ENCODE measurements around the gene SCART1. TPM values are rescaled to one million over a fixed set of nuclear protein-coding genes. Genes with fewer than 3 reads are reported as not detected.

The SCART1 gene
- total RNA-seq, 4 donors from 2014 or later = 0.27 to 3.9 (median 2.0) TPM

DNA sequence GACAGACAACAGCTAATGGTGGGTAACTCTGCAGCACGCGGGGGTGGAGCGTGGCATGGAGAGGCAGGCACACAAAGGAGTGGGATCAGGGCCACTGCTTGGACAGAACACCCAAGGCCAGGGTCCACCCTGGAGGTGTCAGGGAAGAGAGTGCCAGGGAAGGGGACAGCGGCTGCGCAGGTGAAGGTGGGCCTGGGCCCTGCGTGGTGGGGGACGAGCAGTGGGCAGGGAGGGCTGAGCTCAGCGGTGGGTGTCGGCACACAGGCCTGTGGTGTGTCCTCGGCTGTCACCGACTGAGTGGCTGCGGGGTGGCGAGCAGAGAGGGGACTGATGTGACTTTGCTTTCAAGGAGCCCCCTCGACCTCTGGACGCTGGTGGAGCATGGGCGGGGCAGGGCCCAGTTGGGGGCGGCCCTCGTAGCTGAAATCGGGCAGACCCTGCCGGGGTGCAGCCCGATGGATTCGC is 8.4 kb upstream of the SCART1 start:
- no peak overlapping the region for H3K27ac ChIP-seq
- H3K4me1 ChIP-seq = no peaks in the 10 kb centered on the region
- H3K9me3 ChIP-seq = peaks cover 0 to 43% (median 0%) of the 10 kb centered on the region in 3 donors
- H3K27me3 ChIP-seq = no peaks in the 10 kb centered on the region
- 92 to 94% methylated on average over 10 to 13 of the region's 22 CpGs for WGBS, 2 donors (ENCODE audit: low coverage in 1 of 2)
- TF ChIP-seq CTCF (IDR thresholded peaks at IDR 0.05) = no peak
- no peak for TF ChIP-seq POLR2AphosphoS5 (IDR thresholded peaks at IDR 0.05)
- no peak for TF ChIP-seq EP300 (IDR thresholded peaks at IDR 0.05)
- TF ChIP-seq POLR2A (IDR thresholded peaks at IDR 0.05) = no peak
- peaks cover 0 to 18% of the 10 kb centered on the region in 2 donors for H3K36me3 ChIP-seq
- no peak for ATAC-seq
- no peak overlapping the region for H3K4me3 ChIP-seq

- no peak overlapping the region for H3K27ac ChIP-seq
- 74% methylated on average over 7 of the region's 80 CpGs; no CpG with 5 or more reads in 1 of the 2 donors for WGBS, 2 donors (ENCODE audit: low coverage in 1 of 2)
- H3K9me3 ChIP-seq = peaks cover 0 to 43% (median 0%) of the 10 kb centered on the region in 3 donors
- H3K4me1 ChIP-seq = no peaks in the 10 kb centered on the region
- TF ChIP-seq POLR2A (IDR thresholded peaks at IDR 0.05) = no peak
- TF ChIP-seq EP300 (IDR thresholded peaks at IDR 0.05) = no peak
- no peak for TF ChIP-seq POLR2AphosphoS5 (IDR thresholded peaks at IDR 0.05)
- H3K27me3 ChIP-seq = no peaks in the 10 kb centered on the region
- ATAC-seq = no peak
- H3K4me3 ChIP-seq = no peak overlapping the region
- H3K36me3 ChIP-seq = peaks cover 0 to 13% of the 10 kb centered on the region in 2 donors
Measured at GRCh38 chr10:133445751-133446708, 7.7 kb upstream of the SCART1 start.

DNA sequence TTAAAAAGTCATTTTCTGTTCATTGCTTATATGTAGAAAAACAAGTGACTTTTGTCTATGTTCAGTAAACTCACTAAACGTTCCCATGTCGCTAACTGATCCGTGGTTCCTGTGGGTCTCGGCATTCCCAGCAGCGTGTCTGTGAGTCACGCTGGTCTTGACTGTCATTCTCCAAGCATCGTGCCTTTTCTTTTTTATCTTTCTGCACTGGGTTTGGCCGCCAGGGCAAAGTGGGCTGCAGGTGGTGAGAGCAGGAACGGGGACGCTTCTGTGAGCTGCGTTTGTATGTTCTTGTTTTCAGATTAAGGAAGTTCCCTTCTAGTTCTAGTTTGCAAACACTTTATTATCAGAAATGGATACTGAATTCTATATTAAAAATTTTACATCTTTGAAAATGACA is 6.8 kb upstream of the SCART1 start:
- Histone ChIP-seq H3K36me3 (peaks cover 0 to 13% of the 10 kb centered on the region in 2 donors), H3K27me3 (no peaks in the 10 kb centered on the region), H3K9me3 (peaks cover 0 to 43% (median 0%) of the 10 kb centered on the region in 3 donors), H3K27ac (no peak overlapping the region), H3K4me3 (no peak overlapping the region), H3K4me1 (no peaks in the 10 kb centered on the region)
- no peak for TF ChIP-seq EP300 (IDR thresholded peaks at IDR 0.05)
- TF ChIP-seq POLR2AphosphoS5 (IDR thresholded peaks at IDR 0.05) = no peak
- no peak for TF ChIP-seq CTCF (IDR thresholded peaks at IDR 0.05)
- no peak for TF ChIP-seq POLR2A (IDR thresholded peaks at IDR 0.05)
- no peak for ATAC-seq
- 88 to 95% methylated on average over 3 to 10 of the region's 11 CpGs for WGBS, 2 donors (ENCODE audit: low coverage in 1 of 2)

DNA sequence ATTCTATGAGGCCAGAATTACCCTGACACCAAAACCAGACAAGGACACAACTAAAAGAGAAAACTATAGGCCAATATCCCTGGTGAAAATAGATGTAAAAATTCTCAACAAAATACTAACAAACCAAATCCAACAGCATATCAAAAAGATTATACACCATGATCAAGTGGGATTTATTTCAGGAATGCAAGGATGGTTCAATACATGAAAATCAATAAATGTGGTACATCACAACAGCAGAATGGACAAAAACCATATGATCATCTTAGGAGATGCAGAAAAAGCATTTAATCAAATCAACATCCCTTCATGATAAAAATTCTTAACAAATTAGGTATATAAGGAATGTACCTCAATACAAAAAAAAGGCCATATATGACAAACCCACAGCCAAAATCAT is 5.6 kb upstream of the SCART1 start:
- Histone ChIP-seq H3K9me3 (peaks cover 0 to 43% (median 0%) of the 10 kb centered on the region in 3 donors), H3K36me3 (peaks cover 0 to 3% of the 10 kb centered on the region in 2 donors), H3K27ac (no peak overlapping the region), H3K4me3 (no peak overlapping the region), H3K27me3 (no peaks in the 10 kb centered on the region), H3K4me1 (no peaks in the 10 kb centered on the region)
- ATAC-seq = no peak
- TF ChIP-seq POLR2A (IDR thresholded peaks at IDR 0.05) (no peak), POLR2AphosphoS5 (IDR thresholded peaks at IDR 0.05) (no peak), EP300 (IDR thresholded peaks at IDR 0.05) (no peak)

DNA sequence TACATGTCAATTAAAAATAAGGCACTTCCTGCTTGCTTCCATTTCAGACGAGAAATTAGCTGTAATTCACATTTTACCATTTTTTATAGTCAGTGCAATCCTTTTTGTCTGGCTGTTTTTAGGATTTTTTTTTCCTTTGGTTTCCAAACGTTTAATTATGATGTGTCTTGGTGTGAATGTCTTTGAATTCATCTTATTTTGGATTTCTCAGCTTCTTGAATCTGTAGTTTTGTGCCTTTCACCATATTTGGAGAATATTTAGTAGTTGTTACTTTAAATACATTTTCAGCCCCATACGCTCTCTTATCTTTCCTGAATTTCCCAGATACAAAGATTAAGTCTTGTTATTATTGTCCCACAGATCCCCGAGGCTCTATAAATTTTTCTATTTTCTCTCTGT is 2.4 kb upstream of the SCART1 start:
- Histone ChIP-seq H3K36me3 (no peaks in the 10 kb centered on the region), H3K4me1 (no peaks in the 10 kb centered on the region), H3K9me3 (peaks cover 0 to 31% (median 0%) of the 10 kb centered on the region in 3 donors), H3K27me3 (no peaks in the 10 kb centered on the region), H3K27ac (no peak overlapping the region), H3K4me3 (no peak overlapping the region)
- no peak for ATAC-seq
- 53 to 64% methylated on average over 3 to 4 of the region's 4 CpGs for WGBS, 2 donors (ENCODE audit: low coverage in 1 of 2)
- TF ChIP-seq POLR2A (IDR thresholded peaks at IDR 0.05) = no peak
- TF ChIP-seq CTCF (IDR thresholded peaks at IDR 0.05) = no peak
- no peak for TF ChIP-seq POLR2AphosphoS5 (IDR thresholded peaks at IDR 0.05)
- no peak for TF ChIP-seq EP300 (IDR thresholded peaks at IDR 0.05)

Data from gastroesophageal sphincter (tissue), 4 donors.